HG03342 (cell line): Measurements from ENCODE around the gene WWOX.
"Not testable (repeated sequence)": the region's sequence is repeated elsewhere in the genome, so short reads cannot be mapped to it uniquely, and the experiment has no call there.

Experiments
- ATAC-seq: cut with Tn5 transposase; IDR thresholded peaks from one replicate; pipeline ENCODE4 v1.9.1; 2021; ENCODE audit warnings: mild to moderate bottlenecking, moderate library complexity; ENCODE audit not compliant: unreplicated experiment

Gene WWOX

DNA sequence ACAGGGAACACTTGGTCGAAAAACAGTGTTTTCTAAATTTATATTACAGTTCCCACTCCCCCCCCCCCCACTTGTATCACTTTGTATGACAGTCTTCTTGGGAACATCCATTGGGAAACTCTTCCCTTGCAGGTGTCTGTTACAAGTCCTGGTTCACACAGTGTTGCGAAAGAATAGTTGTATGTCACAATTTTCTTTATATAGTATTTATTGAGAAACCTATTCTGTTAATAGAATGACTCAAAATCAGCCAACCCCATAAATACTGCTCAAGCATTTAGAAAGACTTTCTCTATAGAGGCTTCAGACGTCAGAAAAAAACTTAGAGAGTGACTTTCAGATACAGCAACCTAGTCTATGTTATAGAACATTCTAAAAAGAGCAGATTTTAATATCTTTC is 414.4 kb downstream of the WWOX start:
- ATAC-seq = no peak

DNA sequence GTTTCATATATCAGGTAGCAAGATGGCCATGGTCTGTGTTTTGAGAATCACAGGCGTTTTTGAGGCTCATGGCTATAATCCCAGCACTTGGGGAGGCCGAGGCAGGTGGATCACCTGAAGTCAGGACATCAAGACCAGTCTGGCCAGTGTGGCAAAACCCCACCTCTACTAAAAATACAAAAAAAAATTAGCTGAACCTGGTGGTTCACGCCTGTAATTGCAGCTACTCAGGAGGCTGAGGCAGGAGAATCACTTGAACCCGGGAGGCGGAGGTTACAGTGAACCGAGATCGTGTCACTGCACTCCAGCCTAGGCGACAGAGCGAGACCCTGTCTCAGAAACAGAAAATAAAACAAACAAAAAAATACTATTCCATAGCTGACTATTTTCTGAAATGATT is 415.4 kb downstream of the WWOX start:
- not testable (repeated sequence) for ATAC-seq

DNA sequence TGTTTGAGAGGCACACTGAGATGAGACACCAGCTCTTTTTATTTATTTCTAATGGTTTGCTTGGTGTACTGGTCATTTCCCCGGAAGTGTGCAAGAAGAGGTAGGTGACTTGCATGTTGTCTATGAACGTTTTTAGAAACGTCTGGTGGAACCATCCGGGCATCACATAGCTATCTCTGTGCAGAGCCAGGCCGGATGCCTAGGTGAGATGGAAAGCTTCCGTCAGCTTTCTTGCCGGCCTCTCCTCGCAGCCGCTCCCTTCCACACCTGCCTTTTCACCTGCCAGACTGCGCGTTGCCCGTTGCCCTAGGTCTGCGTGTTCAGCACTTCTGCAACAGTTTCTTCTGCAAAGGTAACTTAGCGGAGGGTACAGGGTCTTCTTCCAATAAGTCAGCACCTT is 416.0 kb downstream of the WWOX start:
- ATAC-seq = no peak

DNA sequence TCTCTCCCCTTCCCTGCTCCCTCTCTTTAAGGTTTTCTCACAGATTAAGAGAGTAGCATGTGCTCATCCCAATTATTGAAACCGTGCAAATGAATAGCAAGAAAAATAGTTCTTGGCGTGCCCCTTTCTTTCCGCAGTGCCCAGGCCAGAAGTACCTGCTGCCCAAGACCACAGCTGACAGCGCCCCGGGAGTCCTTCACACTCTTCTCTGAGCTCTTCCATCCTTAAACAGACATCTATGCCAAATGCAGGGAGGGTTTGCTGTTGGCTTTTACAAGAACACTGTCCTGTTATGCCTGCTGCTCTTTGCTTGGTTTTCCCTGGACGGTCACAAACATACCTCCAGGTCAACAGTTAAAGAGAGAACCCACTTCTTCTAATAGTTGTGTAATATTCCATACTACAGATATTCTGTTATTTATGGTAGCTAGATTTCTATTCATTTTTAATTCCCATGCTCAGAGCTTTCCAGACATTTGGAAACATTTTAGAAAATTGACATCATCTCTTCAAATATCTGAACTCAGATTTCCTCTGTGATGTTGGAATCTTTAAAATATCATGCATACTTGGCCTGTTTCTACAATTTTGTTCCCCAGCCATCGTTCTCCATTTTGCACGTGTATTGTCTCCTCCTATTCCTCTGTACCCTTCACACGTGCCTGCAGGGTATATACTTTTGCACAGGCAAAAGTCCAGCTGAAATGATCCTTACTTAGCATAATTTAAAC is 416.7 kb downstream of the WWOX start:
- ATAC-seq = no peak

DNA sequence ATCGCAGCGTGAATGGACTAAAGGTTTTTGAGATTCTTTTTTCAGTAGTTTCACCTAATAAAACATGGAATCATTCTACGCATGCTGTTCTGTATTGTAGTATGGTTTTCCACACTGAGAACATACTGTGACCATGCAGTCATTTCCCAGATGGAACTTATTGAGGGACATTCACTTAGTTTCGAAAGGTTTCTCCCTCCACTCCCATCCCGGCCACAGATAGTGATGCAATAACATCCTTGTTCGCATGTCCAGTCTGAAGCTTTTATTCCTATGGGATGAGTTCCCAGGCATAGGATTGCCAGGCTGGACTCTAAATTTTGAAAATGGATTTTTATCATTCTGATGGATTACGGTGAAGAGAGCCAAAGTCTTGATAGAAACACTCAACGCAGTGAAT is 420.4 kb downstream of the WWOX start:
- no peak for ATAC-seq

DNA sequence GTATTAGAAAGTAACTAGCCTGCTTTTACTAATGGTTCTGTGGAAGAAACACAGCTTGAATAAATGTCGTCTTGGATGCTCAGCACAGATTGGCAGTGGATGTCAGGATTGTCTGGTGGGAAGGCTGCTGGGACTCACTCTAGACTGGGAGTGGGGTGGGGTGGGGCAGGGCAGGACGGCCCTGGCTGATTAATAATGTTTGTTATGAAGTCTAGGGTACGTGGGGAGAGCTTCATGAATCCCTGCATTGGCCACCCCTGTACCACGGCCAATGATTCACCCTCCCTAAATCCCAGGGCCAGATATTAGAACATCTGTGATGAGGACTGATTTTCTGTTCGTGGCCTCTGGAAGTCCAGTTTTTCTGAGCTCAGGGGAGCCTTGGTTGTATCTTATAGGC is 421.0 kb downstream of the WWOX start:
- no peak for ATAC-seq

DNA sequence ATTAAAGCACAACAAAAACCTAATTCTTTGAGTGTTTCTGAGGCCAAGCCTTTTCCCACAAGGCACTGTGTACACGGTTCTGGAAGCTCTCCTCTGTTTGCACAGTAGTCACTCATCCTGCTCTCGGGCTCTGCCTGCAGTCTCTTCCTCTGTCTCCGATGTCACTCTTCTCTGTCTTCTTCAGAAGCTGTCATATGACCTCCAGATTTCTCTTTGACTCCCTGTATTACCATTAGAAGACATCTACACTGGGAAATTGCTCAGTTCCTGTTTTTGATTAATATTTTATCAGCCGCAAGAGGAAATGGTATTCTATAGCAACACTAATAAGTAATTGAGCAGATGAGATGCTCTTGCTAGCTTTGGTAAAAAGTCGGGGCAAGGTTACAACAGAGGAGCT is 422.9 kb downstream of the WWOX start:
- peak; percentile 79 for ATAC-seq

DNA sequence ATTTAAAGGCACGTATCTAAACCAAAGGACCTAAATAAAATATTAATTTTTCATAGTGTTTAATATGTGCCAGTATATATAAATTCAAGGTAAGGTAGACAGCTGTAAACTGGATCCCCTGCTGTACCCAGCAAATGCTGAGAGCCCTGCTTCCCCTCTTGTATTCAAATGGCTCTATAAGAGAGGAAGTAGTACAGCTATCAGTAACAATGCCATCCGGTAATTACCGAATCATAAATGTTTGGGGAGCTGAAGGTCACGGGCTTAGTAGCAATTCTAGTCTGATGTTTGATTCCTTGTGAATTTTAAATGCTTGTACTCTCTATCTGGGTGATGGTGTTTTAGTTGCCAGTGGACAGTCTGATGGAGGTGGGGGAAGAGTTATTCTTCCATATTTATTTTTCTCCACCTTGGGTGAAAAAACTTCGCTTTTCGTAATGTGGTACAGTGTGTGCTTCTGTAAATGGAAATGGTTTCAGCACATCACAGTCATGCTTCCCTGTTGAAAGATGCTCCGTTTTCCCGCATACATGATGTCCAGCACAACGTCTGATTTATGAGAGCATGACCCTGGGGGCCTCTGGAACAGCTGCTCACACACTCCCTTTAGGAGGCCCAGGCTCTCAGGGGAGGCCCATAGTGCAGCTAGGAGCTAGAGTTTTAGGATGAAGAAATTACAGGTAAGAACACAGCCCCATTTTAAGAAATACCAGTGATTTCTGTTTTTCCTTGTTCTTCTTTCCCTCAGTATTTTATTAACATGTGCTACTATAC is 423.9 kb downstream of the WWOX start:
- ATAC-seq = no peak

DNA sequence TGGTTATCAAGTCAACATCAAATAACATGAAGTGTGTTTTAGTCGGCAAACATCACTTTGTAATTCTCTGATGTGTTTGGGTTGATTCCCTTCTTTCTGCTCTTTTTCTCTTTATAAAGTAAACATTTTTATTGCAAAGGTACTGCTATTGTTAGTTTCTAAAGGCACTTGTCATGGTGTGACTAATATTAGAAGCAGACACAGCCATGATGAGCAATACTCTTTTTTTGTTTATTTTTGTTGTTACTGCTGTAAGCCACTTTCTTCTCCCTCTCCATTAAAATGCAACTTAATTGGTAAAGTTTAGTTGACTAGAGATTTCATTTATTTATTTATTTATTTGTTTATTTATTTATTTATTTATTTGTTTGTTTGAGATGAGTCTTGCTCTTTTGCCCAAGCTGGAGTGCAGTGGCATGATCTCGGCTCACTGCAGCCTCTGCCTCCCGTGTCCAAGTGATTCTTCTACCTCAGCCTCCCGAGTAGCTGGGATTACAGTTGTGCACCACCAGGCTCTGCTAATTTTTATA is 424.7 kb downstream of the WWOX start:
- ATAC-seq = no peak

DNA sequence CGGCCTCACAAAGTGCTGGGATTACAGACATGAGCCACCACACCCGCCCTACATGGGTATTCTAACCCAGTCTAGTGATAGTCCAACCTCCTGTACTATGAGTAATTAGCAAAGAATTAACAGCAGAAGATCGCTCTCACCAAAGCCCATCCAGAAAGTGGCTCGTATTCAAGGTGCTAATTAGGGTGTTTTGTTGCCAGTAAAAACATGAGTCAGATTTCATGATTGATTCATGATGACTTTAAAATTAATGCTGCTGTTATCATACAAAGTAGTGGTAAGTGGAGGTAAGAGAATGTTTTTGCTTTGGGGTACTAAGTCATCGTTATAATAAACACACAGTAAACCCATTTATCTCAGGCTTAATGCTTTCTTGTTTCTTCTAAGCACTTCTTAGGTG is 428.8 kb downstream of the WWOX start:
- no peak for ATAC-seq

DNA sequence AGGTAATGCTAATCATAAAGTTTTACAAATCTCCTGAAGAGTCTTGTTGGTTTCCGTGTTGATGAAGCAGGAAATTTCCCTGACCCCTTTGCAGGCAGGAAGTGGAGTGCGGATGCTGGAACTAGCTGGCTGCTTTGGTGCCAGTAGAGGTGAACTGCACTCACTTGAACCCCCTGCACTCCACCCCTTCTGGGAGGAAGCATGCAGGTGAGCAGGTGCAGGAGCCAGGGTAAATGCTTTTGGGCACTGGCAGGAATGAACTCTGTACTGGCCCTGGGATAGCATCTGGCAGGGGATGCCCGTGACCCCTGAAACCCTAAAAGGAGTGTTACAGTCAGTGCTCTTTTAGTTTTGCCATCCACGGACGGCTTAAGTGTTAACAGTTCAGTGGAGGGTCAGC is 430.4 kb downstream of the WWOX start:
- ATAC-seq = no peak

DNA sequence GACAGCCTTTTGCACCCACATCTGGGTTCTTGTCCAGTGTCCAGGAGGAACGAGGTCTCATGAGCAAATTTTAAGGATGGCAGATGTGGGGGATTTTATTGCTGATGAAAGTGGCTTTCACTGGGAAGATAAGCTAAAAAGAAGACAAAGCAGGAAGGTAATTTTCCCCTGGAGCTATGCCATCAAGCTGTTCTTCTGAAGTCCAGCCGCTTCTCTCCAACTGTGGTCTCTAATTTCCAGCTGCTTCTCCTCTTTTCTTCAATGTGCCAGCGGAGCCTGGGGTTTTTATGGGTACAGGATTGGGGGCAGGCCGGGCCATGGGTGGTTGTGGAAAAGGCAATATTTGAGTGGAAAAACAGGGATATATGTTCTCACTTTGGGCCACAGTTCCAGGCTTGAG is 430.8 kb downstream of the WWOX start:
- ATAC-seq = no peak

DNA sequence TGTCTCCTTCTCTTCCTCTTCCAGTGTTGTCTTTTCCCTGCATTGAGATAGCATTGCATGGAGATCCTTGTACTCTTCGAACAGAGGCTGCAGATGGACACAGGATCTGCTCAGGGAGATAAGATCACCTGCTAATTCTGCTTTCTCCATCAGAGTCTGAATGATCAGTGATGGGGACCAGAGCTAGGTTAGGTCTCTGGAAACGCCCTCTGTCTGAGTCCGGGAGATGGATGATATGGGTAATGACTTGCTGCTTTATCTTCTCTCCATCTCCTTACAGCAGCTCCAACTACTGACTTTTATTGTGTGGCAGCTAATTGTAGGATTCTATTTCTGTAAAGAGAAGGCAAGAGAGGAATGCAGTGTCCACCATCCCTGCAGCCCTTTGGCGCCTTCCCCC is 435.6 kb downstream of the WWOX start:
- ATAC-seq = no peak

DNA sequence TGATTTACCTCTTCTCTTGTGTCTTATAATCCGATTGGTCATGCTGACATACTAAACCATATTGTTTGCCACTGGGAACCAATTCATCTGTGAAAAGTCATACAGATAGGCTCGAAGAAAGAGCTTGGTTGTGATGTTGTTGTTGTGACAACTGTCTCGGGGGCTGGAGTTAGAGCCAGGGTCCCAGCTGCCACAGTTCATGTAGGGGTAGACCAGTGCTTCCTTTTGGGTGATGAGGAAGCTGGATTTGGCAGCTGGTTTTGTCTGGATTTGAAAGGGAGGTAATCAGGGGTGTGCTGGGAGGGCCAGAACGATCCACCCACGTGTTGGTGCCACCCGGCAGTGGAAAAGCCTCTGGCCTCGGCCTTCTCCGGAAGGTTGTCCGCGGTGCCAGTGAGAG is 438.1 kb downstream of the WWOX start:
- no peak for ATAC-seq

DNA sequence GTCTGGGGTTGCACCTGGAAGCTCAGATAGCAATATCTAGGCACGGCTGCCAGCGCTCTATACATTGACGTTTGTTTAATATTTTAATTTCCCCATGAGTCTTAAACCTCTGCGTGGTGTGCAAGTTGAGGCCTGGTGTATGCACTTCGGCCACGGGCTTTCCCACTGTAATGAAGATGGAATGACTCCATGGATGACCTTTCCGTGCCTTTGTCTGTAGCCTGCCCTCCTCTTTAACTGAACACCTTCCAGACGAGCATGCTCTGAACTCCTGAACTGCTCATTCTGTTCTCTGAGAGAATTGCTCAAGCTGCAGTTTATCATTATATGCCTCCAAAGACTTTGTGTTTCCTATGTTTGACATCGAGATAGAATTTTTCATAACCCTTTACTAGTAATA is 438.8 kb downstream of the WWOX start:
- ATAC-seq = no peak

DNA sequence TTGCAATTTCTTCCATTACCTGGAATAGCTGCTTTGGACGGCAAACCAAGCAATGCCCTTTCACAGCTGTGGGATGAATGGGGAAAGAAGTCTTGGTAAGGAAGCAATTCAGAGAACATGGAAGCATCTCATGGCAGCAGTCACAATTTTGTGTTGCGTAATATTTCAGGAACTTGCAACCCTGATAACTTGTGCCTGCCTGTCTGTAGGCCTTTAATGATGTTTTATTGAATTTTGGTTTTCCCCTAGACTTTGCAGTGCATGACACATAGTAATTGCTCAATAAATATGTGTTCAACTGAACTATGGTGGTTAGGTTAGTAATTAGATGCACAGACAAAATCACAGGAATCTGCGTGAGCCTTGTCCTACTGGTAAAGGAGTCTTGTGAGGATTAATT is 439.5 kb downstream of the WWOX start:
- no peak for ATAC-seq

DNA sequence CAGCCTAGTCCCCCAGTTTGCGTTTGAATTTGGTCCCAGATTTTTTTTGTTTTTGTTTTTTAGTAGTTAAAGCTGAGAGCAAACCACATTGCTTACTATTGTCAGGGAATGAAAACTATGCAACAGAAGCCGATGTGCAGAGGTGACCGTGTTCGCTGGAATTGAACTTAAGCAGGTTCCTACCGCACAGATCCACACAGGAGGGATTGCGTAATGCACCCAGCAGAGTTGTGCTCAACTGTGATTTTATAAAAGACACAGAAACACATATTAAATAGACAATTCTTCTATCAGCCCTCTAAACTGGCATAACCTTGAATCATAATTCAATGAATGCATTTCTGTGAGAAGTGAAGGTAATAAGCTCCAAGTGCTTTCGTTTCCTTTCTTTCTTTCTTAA is 443.0 kb downstream of the WWOX start:
- ATAC-seq = no peak

DNA sequence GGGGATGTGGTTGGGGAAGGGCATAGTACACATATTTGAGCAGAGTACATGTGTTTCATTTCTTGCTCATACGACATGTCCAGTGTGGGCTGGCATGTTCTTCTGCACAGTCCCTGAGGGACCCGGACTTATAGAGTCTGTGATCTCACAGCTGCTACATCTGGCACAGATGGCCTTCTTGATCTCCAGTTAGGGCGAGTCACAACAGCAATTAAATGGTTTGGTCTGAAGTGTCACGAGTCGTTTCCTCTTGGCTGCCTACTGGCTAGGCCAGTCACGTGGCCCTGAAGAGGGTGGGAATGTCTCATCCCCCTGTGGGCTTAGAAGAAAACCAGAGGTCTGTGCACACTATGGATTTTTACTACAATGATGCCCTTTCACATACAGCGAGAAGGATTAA is 443.6 kb downstream of the WWOX start:
- no peak for ATAC-seq

DNA sequence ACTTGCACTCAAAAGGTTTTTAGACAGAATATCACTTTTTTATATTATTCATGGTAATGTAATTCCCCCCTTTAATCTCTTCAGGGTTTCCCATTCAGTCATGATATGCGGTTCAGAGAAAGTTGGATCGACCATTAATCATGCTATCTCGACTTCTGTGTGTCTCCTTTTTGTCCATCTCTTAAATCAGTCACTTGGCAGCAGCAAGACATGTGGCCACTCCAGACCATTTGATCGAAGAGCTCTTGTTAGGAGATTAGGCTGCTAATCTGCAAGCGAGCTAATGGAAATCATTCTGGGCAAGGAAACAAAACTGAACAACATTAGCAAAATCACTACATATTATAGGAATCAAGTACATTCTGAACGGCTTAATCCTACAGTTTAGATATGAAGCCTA is 449.9 kb downstream of the WWOX start:
- ATAC-seq = no peak

DNA sequence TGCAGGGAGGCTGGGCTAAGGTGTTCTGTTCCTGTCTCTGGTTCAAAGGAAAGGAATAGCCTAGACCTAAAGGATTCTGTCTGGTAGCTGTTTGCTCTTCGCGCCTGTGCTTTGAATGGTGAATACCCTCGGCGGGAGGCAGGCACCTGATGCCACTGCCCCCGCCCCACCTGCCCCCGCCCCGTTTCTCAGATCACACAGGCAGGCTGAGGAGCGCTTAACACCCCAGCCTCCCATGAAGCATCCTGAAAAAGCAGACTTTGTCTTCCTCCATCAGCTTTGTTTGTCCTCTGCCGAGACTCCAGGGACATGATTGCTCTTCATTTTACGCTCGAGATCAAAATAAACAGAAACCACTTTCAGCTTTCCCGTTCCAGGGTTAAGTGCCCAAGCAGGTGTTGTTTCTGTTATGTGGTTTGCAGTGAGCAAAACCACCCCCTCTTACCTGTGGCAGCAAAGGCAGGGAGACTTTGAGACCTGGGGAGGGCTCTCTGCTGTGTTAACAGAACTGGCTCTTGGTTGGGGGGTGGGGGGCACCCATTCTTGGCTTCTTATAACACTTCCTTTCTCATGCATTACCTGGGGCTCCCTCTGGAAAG is 452.1 kb downstream of the WWOX start:
- no peak for ATAC-seq

DNA sequence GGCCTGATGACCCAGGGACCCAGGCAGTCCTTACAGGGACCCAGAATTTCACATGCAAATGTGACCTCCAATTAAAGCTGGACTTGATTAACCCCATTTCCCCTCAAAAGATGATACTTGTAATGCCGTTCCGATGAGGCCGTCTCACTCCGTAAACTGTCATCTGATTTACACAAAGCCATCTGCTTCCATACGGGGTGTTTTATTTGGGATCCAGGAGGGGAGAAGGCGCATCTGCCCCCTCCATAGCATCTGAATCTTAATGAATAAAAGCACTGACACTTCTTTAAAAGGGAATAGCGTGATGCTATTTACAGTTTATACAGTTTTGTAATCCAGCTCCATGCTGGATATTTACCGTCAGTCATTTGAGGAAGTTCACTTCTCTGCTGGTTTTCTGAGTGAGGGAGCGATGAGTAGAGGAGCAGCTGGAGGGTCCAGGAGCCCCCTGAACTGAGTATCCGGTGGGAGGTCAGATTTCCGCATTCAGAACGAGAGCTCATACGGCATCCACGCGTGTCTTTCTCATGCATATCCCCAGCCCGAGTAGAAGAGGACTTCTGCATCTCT is 452.7 kb downstream of the WWOX start:
- no peak for ATAC-seq

DNA sequence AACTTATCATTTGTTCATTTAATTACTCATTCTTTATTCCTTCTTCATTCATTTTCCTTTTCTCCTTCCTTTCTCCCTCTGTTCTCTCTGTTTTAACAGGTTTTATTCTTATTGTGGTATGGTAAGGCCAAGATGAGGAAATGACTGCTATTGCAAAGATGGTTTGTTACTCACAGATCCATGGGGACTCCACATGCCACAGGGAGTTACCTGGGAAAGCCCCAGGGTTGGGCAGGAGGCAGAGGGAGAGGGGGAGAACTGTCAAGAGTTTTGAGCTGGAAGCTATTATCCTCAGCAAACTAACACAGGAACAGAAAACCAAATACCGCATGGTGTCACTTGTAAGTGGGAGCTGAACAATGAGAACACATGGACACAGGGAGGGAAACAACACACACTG is 453.3 kb downstream of the WWOX start:
- no peak for ATAC-seq
